TTC549 (cell line): ENCODE measurements around the gene CTSE.

ENCODE experiments used
- FAIRE-seq: peaks from 2 replicates; lab custom pipeline; 2012; peaks lifted over from hg19 to GRCh38; lab: Jason Lieb, UNC

The CTSE gene

DNA sequence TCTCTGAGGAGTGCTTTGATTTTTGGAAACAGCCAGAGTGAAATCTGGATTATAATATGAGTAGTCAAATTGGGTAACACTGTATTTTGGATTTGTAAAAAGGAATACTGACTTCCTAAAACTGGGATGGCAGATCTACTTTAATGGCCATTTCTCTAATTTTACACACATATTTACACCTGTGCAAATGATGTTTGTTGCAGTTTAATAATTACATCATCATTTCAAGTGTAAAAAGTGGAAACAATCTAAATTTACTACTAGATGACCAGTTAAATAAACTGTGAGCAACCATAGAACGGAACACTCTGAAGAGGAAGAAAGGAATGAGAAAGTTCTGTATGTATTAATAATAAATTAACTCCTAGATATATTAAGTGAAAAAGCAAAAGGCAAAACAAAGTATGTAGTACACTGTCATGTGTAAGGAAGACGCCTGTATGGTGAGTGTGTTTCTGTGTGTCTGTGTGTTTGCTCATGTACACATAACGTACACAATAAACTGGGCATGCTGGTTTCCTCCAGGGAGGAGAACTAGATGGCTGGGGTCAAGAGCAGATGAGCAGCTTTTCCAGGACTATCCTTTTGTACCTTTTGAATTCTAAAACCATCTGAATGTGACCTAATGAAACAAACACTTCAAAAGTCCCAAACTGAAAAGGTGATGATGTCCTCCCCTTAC lies 26.4 kb upstream of the CTSE start:
- FAIRE-seq: no peak

DNA sequence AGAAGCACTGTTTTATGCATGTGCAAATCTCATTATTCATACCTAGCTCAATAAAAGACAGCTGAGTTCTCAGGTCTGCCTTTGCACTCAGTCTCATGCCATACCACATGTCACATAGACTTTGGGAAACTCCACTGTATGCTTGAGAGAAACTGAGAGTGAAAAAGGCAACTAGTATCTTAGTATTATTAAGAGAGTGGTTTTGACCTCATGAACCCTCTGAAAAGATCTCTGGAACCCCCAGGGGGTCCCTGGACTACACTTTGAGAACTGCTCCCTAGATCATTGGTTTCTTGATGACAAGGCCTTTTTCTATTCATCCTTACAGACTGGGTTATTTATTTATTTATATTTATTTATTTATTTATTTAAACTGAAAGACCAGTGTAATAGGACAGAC lies 25.6 kb upstream of the CTSE start:
- no peak for FAIRE-seq

DNA sequence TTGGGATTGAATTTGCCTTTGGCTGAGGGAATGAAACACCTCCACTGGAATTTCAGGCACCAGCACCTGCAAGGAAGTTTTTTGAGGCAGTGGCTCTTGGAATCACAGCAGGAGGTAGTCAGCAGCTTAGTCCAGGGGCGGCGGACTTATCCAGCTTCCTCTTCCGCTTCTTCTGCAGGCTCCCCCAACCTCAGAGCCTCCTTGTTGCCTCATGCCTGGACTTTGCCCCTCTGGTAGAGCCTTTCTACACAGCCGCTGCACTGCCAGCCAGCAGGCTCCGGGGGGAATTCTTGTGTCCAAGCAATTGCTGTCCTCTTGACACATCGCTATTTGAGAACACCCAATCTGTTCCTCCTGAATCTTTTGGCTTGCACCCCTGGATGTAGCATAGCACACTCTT lies 24.9 kb upstream of the CTSE start:
- no peak for FAIRE-seq

DNA sequence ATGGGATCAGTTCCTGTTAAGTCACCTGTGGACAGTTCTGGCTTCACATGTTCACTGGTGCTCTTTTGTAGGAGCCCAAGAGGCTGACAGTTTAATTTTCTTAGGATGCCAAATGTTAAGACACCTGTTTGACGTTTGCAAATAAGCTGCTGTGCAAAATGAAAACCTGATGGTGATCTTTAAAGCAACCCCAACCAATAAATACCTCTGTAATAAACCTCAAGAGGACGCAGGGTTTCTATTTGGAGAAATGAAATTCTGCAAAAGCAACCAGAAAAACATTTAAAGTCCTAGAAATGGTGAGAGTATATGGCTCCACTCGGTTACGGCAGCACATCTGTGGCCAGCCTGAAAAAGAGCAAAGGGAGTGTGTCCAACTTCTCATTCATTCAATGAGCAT lies 23.6 kb upstream of the CTSE start:
- no peak for FAIRE-seq

DNA sequence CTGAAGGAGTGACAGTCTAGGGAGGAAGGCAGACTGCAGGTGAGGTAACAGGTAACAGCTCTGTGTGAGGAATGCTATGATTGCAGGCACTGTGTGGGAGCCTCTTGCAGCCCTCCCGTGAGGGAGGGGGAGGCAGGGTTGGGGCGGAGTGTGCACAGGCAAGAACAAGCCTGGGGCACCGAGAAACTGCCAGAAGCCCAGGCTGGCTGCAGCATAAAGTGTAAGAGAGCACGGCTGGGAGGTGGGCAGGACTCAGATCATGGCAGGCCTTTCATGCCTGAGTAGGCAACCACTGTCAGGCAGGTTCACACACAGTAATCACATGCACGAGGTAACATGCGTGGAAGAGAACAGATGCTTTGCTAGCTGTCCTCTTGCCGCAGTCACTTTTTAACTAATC lies 17.9 kb upstream of the CTSE start:
- no peak for FAIRE-seq

DNA sequence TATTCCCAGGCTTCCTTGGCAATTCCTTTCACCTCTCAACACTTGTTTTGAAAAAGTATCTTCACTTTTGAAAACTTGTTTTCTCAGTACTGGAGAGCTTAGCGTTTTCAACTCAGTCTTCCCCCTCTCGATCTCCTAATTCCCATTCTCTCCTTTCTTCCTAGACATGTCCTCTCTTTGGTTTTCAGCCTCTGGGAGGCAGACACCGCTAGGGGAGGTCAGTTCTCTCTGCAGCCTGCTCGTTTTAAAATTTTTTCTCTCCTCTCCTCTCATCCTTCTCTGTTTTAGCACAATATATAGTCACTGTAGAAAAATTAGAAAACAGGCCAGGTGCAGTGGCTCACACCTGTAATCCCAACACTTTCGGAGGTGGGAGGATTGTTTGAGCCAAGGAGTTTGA lies 16.6 kb upstream of the CTSE start:
- no peak for FAIRE-seq

DNA sequence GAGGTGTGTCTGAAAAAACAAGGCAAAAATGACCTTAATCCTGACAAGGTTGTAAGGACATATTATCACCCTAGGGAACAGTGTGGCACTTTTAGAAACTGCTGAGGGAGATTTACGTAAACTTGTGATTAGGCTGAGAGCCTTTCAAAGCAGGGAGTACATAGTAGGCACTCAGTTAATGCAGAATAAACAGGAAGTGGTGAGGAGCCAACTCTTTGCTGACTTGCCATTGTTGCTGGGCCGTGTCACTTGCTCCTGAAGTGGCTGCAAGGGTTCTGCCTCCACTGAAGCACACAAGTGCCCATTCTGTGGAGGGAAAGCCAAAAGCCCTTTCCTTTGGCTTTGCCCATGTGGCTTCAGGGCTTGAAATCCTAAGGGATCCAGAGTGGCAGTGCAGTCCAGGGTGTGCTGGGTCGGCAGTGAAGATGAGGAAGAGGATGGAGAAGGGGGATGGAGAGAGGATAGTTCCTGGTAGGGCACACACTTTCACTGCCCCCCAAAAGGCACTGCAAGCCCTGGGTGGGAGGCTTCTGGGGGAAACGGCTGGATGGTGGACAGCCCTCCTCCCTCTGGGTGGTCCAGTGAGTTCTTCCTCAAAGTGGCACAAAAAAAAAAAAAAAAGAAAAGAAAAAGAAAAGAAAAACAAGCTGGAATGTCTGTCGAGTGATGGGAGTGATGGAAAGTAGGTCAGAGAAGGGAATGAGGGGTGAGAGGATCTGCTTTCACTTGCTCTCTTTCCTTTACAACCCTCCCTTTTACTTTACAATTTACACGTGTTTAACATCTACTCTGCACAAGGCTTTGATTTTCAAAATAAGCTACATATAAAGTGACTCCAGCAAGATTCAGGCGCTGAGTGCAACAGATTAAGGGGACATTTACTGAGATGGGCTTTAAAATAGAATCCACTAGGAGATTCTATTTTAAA lies 15.6 kb upstream of the CTSE start:
- FAIRE-seq: no peak

DNA sequence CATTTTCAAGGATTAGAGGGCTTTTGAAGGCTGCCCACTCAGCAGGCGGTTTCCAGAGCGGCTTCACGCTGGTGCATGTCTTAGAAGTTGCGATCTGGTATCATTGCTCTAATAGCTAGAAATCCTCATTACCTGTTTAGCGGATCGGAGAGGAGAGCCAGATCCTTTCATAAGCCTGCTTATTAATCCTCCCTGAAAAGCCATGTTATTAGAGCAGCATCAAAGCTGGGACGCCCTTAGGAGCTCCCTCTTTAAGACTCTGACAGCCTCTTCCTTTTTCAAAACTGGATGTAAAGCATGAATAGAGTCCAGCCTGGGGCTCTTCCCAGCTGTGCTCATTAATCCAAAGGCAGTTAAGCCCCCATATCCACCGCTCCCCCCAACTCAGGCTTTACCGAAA lies 13.9 kb upstream of the CTSE start:
- FAIRE-seq: no peak

DNA sequence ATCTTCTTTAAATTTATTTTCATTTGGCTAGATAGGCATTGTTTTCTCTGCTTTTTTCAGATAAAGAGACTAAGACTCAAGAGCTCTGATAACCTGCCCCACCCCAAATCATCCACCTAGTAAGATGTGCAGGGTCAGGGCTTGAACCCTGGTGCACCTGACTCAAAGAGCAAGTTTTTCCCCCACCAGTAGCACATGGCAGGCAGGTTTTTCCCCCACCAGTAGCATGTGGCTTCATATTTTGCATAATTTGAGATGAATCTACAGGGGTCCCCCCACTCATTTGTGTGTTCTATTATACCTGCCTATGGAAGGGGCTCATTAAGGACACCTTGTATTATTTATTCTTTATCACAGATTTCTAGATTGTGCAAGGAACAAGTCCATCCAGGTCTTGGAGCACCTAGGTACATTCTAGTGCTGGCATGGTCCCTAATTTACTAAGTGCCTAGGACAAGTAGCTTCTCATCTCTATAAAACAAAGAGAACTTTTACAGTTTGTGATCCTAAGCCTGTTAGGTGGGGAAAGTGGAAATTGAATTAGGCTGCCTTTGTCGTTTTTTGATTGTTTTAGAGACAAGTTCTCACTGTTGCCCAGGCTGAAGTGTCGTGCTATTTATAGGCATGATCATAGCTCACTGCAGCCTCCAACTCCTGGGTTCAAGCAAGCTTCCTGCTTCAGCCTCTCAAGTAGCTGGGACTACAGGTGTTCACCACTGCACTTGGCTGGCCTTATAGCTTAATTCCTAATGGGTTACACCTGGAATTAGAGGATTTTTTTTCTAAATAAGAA lies 13.2 kb upstream of the CTSE start:
- no peak for FAIRE-seq

DNA sequence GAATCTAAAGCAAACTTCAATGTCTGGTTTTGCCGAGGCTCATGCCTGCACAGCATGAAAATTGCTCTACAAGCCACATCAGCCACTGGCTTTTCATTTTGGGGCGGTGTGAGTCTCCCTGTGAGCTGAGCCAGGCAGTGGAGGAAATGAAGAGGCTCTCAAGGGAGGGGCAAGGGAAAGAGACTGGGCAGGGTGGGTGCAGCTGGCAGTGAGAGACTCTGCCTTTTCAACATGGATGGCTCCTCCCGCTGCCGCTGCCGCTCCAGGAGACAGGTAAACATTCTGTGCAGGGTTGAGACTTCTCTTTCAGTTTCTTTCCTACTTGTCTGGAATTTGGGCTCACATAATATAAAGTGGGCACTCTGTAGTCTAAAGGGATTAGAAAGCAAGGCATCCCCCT lies 11.3 kb upstream of the CTSE start:
- no peak for FAIRE-seq

DNA sequence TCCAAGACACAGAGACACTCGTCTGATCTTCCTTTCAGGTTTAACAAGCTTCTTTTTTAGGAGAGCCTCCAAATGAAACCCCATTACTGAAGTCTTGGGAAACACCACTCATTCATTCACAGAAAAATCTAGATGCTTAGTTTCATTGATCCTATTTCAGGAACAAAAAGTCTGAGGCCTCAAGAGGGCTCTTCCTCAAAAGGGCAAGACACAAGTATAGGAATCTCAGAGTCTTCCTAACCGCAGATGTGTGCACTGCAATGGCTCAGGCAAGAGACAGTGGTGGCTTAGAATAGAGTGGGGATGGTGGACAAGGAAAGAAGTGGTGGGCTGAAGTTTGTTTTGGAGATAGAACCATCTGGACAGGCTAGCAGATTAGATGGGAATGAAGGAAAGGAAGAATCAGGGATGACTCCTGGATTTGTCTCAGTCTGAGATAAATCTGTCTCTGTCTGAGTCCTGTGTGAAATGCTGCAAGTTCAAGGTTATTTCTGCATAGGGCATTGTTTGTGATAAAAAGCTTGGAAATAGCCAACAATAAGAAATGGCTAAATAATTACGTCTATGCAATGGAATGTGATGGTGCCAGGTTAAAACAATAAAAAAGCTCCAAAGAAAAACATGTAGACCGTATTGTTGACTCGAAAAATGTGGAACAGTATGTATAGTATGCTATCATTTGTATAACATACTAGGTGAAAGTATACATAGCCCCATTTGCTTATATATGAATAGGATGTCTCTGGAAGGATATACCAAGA lies 8.9 kb upstream of the CTSE start:
- no peak for FAIRE-seq

DNA sequence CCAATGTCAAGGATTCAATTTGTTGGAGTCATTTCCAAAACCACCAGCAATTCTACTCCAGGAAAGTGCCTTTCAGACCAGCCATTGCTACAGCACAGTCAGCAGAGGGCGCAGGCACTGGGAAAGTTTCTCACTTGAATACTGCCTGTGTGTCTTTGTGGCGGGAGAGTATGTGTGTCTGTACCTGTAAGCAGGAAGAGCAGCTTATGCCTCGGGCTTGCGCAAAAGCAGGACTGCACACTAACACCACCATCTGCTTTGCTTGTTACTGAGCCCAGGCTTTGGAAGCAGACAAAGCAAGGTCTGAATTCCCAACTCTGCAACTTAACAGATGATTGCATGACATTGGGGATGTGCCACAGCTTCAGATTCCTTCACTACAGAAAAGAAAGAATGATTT lies 7.0 kb upstream of the CTSE start:
- peak; percentile 91 for FAIRE-seq

DNA sequence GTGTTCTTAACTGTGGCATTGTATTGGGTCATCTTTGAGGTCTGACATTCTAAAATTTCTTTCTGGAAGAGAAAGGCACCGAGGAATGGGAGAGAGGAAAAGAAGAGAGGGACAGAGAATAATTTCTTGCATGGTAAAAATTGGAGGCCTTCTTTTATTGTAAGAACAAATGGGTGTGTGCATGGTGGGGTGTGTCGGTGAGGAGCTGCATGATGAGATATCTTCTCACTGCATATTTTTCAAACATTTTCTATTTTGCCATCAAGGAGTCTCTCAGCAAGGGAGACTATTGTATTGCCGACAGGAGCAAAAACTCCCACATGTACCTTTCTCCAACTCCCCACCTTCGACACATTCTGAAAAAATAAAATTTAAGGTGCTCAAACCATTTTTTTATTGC lies 6.5 kb upstream of the CTSE start:
- no peak for FAIRE-seq

DNA sequence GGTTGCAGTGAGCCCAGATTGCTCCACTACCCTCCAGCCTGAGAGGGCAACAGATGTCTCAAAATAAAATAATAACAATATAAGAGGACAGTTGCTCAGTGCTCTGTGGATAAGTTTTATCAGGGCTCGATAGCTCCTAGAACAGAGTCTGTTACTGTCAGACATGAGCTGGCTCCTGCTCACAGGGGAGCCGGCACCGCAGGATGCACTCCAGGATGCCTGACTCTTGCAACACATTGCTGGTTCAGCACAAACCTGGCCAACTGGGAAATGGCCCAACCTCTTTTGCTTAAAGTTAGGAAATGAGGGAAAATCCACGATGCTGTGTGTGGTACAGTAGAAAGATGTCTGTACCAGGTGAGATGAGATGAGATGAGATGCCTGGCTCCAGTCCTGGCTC lies 5.8 kb upstream of the CTSE start:
- no peak for FAIRE-seq

DNA sequence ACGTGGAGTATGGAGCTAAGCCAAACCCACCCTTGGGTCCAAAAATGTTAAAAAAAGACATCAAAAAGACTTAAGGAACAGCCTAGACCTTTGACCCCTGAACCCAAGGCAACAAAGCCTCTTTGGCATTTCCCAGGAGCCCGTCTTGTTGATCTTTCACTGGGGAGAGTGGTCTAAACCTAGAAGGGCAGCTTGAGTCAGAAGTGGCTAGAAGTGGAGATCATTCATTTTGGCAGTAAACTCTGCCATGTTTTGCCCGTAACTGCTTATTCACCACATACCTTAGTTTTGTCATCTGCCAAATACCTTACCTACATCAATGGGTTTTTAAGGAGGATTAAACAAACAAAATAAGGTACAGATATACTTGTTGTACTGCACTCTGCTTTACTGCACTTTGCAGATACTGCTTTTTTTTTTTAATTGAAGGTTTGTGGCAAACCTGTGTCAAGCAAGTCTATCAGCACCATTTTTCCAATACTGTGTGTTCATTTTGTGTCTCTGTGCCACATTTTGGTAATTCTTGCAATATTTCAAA lies 1.7 kb upstream of the CTSE start:
- no peak for FAIRE-seq

DNA sequence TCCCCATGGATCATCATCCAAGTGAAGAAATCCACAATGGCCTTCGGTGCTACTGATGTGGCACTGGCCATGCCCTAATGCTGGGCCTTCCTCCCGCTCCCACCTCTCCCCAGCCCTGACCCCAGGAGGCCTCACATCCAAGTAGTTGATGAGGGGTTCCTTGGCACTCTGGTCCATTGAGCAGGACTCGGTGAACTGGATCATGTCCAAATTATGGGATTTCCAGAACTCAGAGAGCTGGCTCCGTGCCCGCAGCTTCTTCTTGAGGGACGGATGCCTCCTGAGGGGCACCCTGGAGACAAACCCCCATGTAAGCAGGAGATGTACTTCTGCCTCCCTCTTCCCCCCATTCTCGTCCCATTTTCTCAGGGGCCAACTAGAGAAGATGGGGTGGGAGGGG lies 929 bp downstream of the CTSE start:
- FAIRE-seq: no peak

DNA sequence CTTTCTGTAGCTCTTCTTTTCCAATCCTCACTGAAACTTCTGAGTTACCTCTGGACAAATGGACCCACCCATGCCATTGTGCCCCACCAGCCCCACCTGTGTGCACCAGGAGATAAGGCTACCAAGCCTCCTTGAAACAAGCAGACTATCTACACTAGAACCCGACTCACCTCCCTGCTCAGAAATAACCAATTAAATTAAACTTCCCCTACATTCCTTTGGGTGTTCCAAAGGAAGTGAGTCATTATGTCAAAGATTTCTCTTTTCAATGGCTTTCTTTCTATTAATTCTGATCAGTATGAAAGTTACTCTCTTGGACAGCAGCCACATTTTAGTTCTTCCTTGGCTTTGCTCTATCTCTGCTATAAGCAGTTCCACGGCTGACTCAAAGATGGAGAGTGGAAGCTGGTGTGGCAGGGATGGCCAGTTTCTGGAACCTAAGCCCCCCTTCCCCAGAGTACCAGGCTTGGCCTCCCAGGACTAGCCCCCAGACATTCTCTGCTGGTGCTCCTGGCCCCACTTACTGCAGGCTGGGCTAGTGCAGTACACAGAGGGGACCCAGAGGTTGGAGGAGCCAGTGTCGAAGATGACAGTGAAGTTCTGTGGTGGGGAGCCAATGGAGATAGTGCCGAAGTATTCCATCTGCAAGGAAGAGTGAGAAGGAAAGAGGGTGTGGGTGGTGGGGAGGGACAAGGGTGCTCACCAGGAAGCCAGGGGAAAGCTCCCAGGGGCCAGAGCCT lies 1.9 kb downstream of the CTSE start:
- FAIRE-seq: no peak

DNA sequence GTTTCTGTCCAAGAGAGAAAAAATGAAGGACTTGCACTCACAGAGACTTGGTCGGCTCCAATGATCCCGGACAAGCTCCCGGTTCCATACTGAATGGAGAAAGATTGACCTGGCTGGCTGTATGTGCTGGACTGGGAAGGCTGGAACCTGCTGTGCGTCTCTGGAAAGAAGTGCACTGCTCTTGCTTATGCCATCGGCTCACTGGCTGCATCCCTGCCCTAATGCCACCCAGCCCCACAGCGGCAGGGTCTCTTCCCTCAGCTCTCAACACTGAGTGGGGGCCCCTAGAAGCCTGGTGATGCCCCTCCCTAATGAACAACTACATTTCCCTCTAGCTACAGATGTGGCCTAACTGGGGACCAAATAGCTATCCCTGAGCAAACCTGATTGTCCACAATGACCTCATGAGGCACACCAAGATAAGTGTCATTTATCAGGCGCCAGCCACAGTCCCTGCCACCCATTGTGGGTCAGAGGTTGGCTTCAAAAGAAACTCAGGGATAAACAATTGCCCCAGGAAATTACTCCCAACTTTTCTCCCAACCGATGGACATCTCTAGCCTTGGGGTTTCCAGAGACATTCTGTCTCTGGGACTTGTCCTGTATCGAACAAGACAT lies 2.6 kb downstream of the CTSE start:
- FAIRE-seq: no peak

DNA sequence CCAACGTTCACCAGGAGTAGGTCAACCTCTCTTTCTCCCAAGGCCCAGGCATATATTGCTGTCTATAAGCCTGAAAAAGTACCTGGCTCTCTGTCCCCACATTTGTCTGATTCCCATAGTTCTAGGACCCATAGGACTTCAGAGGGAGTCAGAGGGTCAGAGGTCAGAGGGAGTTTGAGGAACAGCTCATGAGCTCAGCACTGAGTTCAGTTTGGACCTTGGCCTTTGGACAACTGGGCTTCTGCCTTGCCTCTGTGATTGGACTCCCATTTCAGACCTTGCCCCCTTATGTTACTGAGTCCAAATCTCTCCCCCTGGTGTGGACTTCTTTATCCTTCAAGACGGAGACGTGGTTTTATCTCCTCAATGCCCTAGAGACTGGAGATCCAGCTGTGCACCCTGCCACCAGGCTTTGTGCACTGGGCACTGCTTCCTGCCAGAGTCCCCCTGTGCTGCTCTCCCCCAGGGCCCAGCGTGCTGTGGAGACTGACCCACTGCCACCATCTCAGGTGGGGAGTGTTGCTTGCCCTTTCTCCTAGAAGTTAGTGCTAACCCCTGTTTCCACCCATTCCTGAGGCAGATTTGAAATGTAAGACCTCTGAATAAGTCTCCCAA lies 3.2 kb downstream of the CTSE start:
- FAIRE-seq: no peak

DNA sequence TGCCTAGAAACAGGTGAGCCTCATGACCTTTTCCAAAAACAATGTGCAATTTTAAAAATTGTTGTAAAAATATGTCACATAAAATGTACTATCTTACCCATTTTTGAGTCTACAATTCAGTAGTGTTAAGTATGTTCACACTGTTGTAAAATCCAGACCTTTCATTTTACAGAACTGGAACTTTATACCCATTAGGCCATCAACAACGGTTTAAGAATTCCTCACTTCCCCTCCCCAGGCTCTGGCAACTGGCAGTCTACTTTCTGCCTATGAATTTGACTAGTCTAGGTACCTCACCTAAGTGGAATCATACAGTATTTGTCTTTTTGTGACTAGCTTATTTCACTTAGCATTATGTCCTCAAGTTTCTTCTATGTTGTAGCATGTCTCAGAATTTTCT lies 8.6 kb downstream of the CTSE start:
- no peak for FAIRE-seq
